Fibroblast of lung (primary cell): ENCODE data around the gene ADAM15. TPM values are rescaled to one million over a fixed set of nuclear protein-coding genes. Genes with fewer than 3 reads are reported as not detected.

Experiments used
- DNase-seq, 2 donors: peaks; one replicate each; pipeline versions ENCODE4 v3.0.0 to v3.0.0-alpha.2; 2010; ENCODE audit warnings: low read depth in 2 of 2
- H2AFZ ChIP-seq: 2 replicates; pipeline ENCODE4 v1.5.1; 2012; ENCODE audit warnings: low read length, control low read depth, inconsistent platforms
- H3K27ac ChIP-seq: 2 replicates; pipeline ENCODE4 v1.5.1; 2011; ENCODE audit warnings: low read length, control low read depth; ENCODE audit not compliant: insufficient read depth
- H3K27me3 ChIP-seq: 2 replicates; pipeline ENCODE4 v1.5.1; 2011; ENCODE audit warnings: mild to moderate bottlenecking, low read length; ENCODE audit not compliant: control insufficient read depth, insufficient read depth
- H3K36me3 ChIP-seq: 2 replicates; pipeline ENCODE4 v1.5.1; 2011; ENCODE audit warnings: low read length; ENCODE audit not compliant: control insufficient read depth, insufficient read depth
- H3K4me1 ChIP-seq: 2 replicates; pipeline ENCODE4 v1.5.1; 2011; ENCODE audit warnings: low read length; ENCODE audit not compliant: control insufficient read depth, insufficient read depth; ENCODE audit errors: extremely low read depth
- H3K4me2 ChIP-seq: 2 replicates; pipeline ENCODE4 v1.5.1; 2011; ENCODE audit warnings: low read length, control low read depth; ENCODE audit not compliant: insufficient read depth; ENCODE audit errors: extremely low read depth
- H3K4me3 ChIP-seq, 4 experiments: fragments of 200-600 bp in 1 of 4; sonication (generic) in 1 of 4; replicated peaks in 1 of 4; 2 replicates each; pipeline ENCODE4 v1.5.1; 2011 to 2016; ENCODE audit warnings: low read length in 4 of 4, low read depth in 3 of 4, mild to moderate bottlenecking in 3 of 4, control low read depth in 2 of 4, inconsistent platforms in 1 of 4, mixed read lengths in 1 of 4; ENCODE audit not compliant: insufficient read depth in 1 of 4; ENCODE audit errors: control extremely low read depth in 1 of 4
- H3K79me2 ChIP-seq: 2 replicates; pipeline ENCODE4 v1.5.1; 2012; ENCODE audit warnings: mild to moderate bottlenecking, low read length, inconsistent platforms; ENCODE audit not compliant: control insufficient read depth, insufficient read depth
- H3K9ac ChIP-seq: 2 replicates; pipeline ENCODE4 v1.5.1; 2011; ENCODE audit warnings: mild to moderate bottlenecking, low read length, control low read depth; ENCODE audit not compliant: insufficient read depth
- H3K9me3 ChIP-seq: 2 replicates; pipeline ENCODE4 v1.5.1; 2012; ENCODE audit warnings: low read depth, low read length; ENCODE audit not compliant: control insufficient read depth, insufficient read depth
- H4K20me1 ChIP-seq: 2 replicates; pipeline ENCODE4 v1.5.1; 2011; ENCODE audit warnings: low read length; ENCODE audit not compliant: control insufficient read depth, insufficient read depth; ENCODE audit errors: extremely low read depth
- EZH2 ChIP-seq: IDR thresholded peaks from 2 replicates; pipeline ENCODE4 v1.5.1; 2012; ENCODE audit warnings: low read length, control low read depth, mild to moderate bottlenecking; ENCODE audit errors: missing control alignments
- polyA plus RNA-seq, 2 donors: library from polyadenylated mRNA; depleted of rRNA in 1 of 2; stranded (reverse) in 1 of 2; unstranded in 1 of 2; fragments of >200 nt; gene quantifications; 2 replicates each; pipeline ENCODE4 v1.2.1, GENCODE V29; 2011 to 2012; ENCODE audit warnings: missing spikeins in 1 of 2
- total RNA-seq: library from RNA; depleted of rRNA; stranded (reverse); fragments of >200 nt; gene quantifications from 2 replicates; pipeline ENCODE4 v1.2.1, GENCODE V29; 2014
- TF ChIP-seq, protein P1 (sequence below), 2 donors: IDR thresholded peaks in 1 of 2; conservative IDR thresholded peaks in 1 of 2; 1 replicate in 1 of 2; 2 replicates in 1 of 2; pipeline ENCODE4 v1.5.1; 2011 to 2012; ENCODE audit warnings: low read length in 2 of 2, control low read depth in 1 of 2, inconsistent platforms in 1 of 2, low read depth in 1 of 2, mild to moderate bottlenecking in 1 of 2

The ADAM15 gene
- total and polyA plus RNA-seq, 2 donors (not counting 1 experiment from before 2014, with no cell fraction given) = 19.5 to 58.5 TPM

DNA sequence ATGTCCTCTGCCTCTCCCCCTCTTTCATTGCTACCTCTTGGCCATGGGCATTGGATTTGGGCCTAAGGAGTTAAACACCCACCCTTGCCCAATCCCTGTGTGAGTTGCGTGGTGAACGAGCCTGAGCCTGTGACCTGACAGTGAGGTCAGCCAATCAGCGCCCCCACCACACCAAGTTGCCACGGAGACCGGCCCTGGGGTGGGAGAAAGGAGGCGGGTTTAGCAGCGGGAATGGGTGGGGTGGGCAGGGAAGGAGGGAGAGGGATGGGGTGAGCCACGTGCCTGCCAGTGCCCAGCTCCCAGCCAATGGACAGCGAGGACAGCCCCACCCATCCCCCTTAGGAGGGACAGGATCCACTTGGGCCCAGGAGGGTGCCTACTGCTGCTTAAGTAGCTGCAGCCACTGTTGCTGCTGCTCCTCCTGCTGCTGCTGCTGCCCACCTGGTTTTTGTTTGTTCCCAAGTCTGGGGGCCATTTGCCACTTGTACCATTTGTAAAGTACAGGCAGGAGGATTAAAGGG, 39.0 kb upstream of the ADAM15 start:
- Histone ChIP-seq H3K9me3 (no peaks in the 10 kb centered on the region), H3K9ac (no peak overlapping the region), H3K79me2 (peaks cover under 1% of the 10 kb centered on the region), H4K20me1 (no peaks in the 10 kb centered on the region), H3K4me3 (no peak overlapping the region), H3K27ac (no peak overlapping the region), H2AFZ (no peak overlapping the region), H3K27me3 (no peaks in the 10 kb centered on the region), H3K4me1 (peaks cover 2% of the 10 kb centered on the region), H3K4me2 (no peak overlapping the region), H3K36me3 (peaks cover 7% of the 10 kb centered on the region)
- TF ChIP-seq, protein P1, sequence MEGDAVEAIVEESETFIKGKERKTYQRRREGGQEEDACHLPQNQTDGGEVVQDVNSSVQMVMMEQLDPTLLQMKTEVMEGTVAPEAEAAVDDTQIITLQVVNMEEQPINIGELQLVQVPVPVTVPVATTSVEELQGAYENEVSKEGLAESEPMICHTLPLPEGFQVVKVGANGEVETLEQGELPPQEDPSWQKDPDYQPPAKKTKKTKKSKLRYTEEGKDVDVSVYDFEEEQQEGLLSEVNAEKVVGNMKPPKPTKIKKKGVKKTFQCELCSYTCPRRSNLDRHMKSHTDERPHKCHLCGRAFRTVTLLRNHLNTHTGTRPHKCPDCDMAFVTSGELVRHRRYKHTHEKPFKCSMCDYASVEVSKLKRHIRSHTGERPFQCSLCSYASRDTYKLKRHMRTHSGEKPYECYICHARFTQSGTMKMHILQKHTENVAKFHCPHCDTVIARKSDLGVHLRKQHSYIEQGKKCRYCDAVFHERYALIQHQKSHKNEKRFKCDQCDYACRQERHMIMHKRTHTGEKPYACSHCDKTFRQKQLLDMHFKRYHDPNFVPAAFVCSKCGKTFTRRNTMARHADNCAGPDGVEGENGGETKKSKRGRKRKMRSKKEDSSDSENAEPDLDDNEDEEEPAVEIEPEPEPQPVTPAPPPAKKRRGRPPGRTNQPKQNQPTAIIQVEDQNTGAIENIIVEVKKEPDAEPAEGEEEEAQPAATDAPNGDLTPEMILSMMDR (conservative IDR thresholded peaks at IDR 0.05 in 1 of 2, IDR thresholded peaks at IDR 0.05 in 1 of 2; ENCODE audit: low read depth in 1 of 2, low read length in 2 of 2) = no peak
- no peak for TF ChIP-seq EZH2
- DNase-seq = peak; percentile 28 to 88

DNA sequence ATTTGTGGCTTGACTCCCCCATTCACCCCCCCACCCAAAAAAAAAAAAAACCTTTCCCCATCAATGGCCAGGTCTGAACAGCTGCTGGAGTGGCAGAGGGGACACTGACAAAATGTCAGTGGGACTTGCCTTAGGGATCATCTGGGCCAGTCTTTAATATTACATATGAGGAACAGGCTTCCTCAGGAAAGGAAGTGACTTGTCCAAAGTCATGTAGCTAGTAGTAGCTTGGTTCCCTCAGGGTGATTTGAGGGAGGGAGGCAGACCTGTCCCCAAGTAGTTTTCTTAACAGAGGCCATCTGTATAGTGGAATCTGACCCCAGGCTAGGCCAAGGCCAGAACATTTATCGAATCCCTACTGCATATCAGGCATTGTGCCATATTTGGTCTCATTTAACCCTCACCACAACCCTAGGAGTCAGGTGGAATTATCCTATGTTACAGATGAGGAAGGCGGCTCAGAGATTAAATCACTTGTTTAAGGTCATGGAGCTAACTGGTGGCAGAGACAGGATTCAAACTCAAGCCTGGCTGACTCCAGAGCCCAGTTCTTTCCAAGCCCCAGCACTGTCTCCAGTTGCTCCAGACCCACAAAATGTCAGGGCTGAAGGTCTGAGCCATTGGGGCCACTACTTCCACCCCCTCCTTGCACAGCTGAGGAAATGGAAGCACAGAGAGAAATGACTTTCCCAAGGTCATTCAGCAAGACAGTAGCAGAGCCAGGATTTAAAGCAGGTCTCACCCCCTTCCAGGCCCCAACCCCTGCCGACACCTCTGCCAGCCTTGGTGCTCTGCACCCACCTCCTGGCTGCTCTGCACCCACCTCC, 38.1 kb upstream of the ADAM15 start:
- Histone ChIP-seq H4K20me1 (no peaks in the 10 kb centered on the region), H3K79me2 (no peaks in the 10 kb centered on the region)

DNA sequence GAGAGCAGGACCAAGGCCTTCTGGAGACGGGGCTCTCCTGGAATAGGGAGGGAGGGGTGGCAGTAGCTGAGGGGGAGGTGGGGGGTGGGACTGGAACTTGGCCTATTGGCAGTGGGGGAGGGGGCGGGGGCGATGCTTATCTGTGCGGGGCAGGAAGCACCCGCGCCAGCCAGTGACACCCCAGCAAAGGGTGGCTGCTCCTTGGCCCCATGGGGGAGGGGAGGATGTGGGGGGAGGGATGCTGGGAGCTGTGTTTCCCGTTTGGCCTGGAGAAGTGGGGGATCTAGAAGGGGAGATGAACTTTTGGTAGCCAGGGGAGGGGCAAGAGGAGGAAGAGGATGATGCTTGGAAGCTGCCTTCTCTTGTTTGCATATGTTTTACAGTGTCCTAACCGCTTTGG, 37.5 kb upstream of the ADAM15 start:
- H4K20me1 ChIP-seq = no peaks in the 10 kb centered on the region
- peaks cover 11% of the 10 kb centered on the region for H3K4me1 ChIP-seq
- DNase-seq = no peak
- H3K27ac ChIP-seq = no peak overlapping the region
- H3K79me2 ChIP-seq = no peaks in the 10 kb centered on the region
- no peak overlapping the region for H3K4me2 ChIP-seq
- H3K36me3 ChIP-seq = peaks cover 7% of the 10 kb centered on the region
- H2AFZ ChIP-seq = no peak overlapping the region
- no peak overlapping the region for H3K9ac ChIP-seq
- no peaks in the 10 kb centered on the region for H3K9me3 ChIP-seq
- no peaks in the 10 kb centered on the region for H3K27me3 ChIP-seq
- TF ChIP-seq EZH2 = no peak
- TF ChIP-seq, protein P1 (conservative IDR thresholded peaks at IDR 0.05 in 1 of 2, IDR thresholded peaks at IDR 0.05 in 1 of 2; ENCODE audit: low read depth in 1 of 2, low read length in 2 of 2) = no peak
- no peak overlapping the region for H3K4me3 ChIP-seq

More for the DNA sequence above, 38.1 kb upstream of the ADAM15 start:
- no peak overlapping the region for H3K27ac ChIP-seq
- no peaks in the 10 kb centered on the region for H3K27me3 ChIP-seq
- H3K9me3 ChIP-seq = no peaks in the 10 kb centered on the region
- H3K4me3 ChIP-seq = no peak overlapping the region
- H2AFZ ChIP-seq = no peak overlapping the region
- peaks cover 7% of the 10 kb centered on the region for H3K36me3 ChIP-seq
- TF ChIP-seq, protein P1 (conservative IDR thresholded peaks at IDR 0.05 in 1 of 2, IDR thresholded peaks at IDR 0.05 in 1 of 2; ENCODE audit: low read depth in 1 of 2, low read length in 2 of 2) = no peak
- no peak for TF ChIP-seq EZH2
- H3K4me1 ChIP-seq = peaks cover 7% of the 10 kb centered on the region
- no peak overlapping the region for H3K9ac ChIP-seq
- no peak overlapping the region for H3K4me2 ChIP-seq
- no peak for DNase-seq
